K562 (cell line): ENCODE results near the gene GOPC. TPM values are rescaled to one million over a fixed set of nuclear protein-coding genes. Genes with fewer than 3 reads are reported as not detected.
A peak's percentile ranks its signal among the peaks of the same experiment; 100 is the strongest.

ENCODE experiments used
- ATAC-seq: fragments of 200-7000 bp; cut with Tn5 transposase; 3 replicates; pipeline ENCODE4 v1.9.1; 2020; ENCODE audit warnings: moderate library complexity
- BruUV-seq: library from RNA; stranded (reverse); fragments of 400-500 nt; replicated peaks from 2 replicates; lab custom pipeline; 2021; lab: Mats Ljungman, UMichigan
- CTCF ChIA-PET: fragments of 300-600 bp; formaldehyde crosslinking; extraction: SDS; loops from one replicate; lab custom pipeline; 2021; ENCODE audit warnings: low intra/inter-chr PET ratio; lab: Yijun Ruan, JAX
- POLR2A ChIA-PET: fragments of 300-600, 350-650 bp; sonication (Branson Sonifier 250); formaldehyde crosslinking; extraction: SDS; loops from one replicate; lab custom pipeline; 2021; ENCODE audit warnings: antibody characterized with exemption, inconsistent platforms; lab: Yijun Ruan, JAX
- DNase-seq, 4 experiments: peaks; one replicate each; pipeline versions ENCODE4 v3.0.0 to v3.0.0-alpha.2; 2011 to 2018; ENCODE audit warnings: low spot score in 3 of 4, mixed read lengths in 3 of 4; ENCODE audit errors: extremely low read depth in 1 of 4
- FAIRE-seq: peaks from 2 replicates; lab custom pipeline; 2011; peaks lifted over from hg19 to GRCh38; lab: Jason Lieb, UNC
- H2AFZ ChIP-seq: 2 replicates; pipeline ENCODE4 v1.6.0; 2011; ENCODE audit warnings: low read depth, low read length, control low read depth, inconsistent platforms
- H3K27ac ChIP-seq: fragments of 200-600 bp; 3 replicates; pipeline ENCODE4 v1.8.0; 2011; ENCODE audit warnings: low read depth, mild to moderate bottlenecking, control low read depth, inconsistent platforms, low read length, moderate library complexity, mixed read lengths; ENCODE audit errors: extremely low read depth
- H3K27me3 ChIP-seq, 2 experiments: fragments of 300-600 bp in 1 of 2; 2 replicates in 1 of 2; 3 replicates in 1 of 2; pipeline versions ENCODE4 v1.6.0 to v1.8.0; 2011; ENCODE audit warnings: inconsistent platforms in 2 of 2, low read length in 2 of 2, mild to moderate bottlenecking in 1 of 2, mixed read lengths in 1 of 2, moderate library complexity in 1 of 2; ENCODE audit not compliant: control insufficient read depth in 2 of 2, insufficient read depth in 2 of 2
- H3K36me3 ChIP-seq: fragments of 300-600 bp; 3 replicates; pipeline ENCODE4 v1.8.0; 2011; ENCODE audit warnings: mild to moderate bottlenecking, low read length, inconsistent platforms; ENCODE audit not compliant: control insufficient read depth, insufficient read depth
- H3K4me1 ChIP-seq, 2 experiments: fragments of 200-600 bp in 1 of 2; replicated peaks in 1 of 2; 2 replicates in 1 of 2; 3 replicates in 1 of 2; pipeline versions ENCODE4 v1.5.1 to v1.8.0; 2011; ENCODE audit warnings: inconsistent platforms in 2 of 2, low read length in 2 of 2, mild to moderate bottlenecking in 1 of 2, mixed read lengths in 1 of 2, moderate library complexity in 1 of 2; ENCODE audit not compliant: control insufficient read depth in 2 of 2, insufficient read depth in 2 of 2
- H3K4me2 ChIP-seq: 2 replicates; pipeline ENCODE4 v1.6.1; 2011; ENCODE audit warnings: low read length, control low read depth, inconsistent platforms, mixed read lengths; ENCODE audit not compliant: insufficient read depth
- H3K4me3 ChIP-seq: fragments of 200-600 bp; sonication (generic), shearing (Covaris generic); 2 replicates; pipeline ENCODE4 v1.5.1; 2016; ENCODE audit warnings: control low read depth, inconsistent platforms
- H3K79me2 ChIP-seq: fragments of 200-600 bp; 3 replicates; pipeline ENCODE4 v1.8.0; 2011; ENCODE audit warnings: low read length, inconsistent platforms; ENCODE audit not compliant: control insufficient read depth, insufficient read depth
- H3K9ac ChIP-seq, 2 experiments: 2 replicates each; pipeline versions ENCODE4 v1.6.0 to v1.6.1; 2011; ENCODE audit warnings: low read depth in 2 of 2, low read length in 2 of 2, control low read depth in 1 of 2, inconsistent platforms in 1 of 2, mild to moderate bottlenecking in 1 of 2, mixed read lengths in 1 of 2; ENCODE audit not compliant: insufficient read depth in 1 of 2
- H3K9me1 ChIP-seq: one replicate; pipeline ENCODE4 v1.6.0; 2011; ENCODE audit warnings: inconsistent platforms, mild to moderate bottlenecking, low read length, moderate library complexity; ENCODE audit not compliant: control insufficient read depth, insufficient read depth
- H3K9me3 ChIP-seq: replicated peaks from 2 replicates; pipeline ENCODE4 v1.5.1; 2011; ENCODE audit warnings: low read depth, low read length, inconsistent platforms; ENCODE audit not compliant: control insufficient read depth, insufficient read depth
- H4K20me1 ChIP-seq: replicated peaks from 2 replicates; pipeline ENCODE4 v1.6.1; 2011; ENCODE audit warnings: low read length, inconsistent platforms, mixed read lengths; ENCODE audit not compliant: control insufficient read depth, insufficient read depth
- CREM ChIP-seq: IDR thresholded peaks from 2 replicates; pipeline ENCODE4 v1.6.1; 2014; ENCODE audit warnings: antibody characterized with exemption, low read depth
- DACH1 ChIP-seq: fragments of 450-650 bp; IDR thresholded peaks from 2 replicates; pipeline ENCODE4 v1.6.1; 2018; ENCODE audit not compliant: partially characterized antibody
- FOSL1 ChIP-seq: fragments of 200-800 bp; sonication (Bioruptor generic); conservative IDR thresholded peaks from 2 replicates; pipeline ENCODE4 v1.6.1; 2016; ENCODE audit warnings: missing genetic modification characterization, missing compliant biosample characterization
- HMG20B ChIP-seq: fragments of 250-450 bp; sonication (Bioruptor Pico); IDR thresholded peaks from 2 replicates; pipeline ENCODE4 v1.5.0; 2021; ENCODE audit warnings: mild to moderate bottlenecking
- KDM1A ChIP-seq, 2 experiments: fragments of 450-650 bp; IDR thresholded peaks; 2 replicates each; pipeline ENCODE4 v1.6.1; 2016; ENCODE audit warnings: mild to moderate bottlenecking in 2 of 2
- LEF1 ChIP-seq: fragments of 450-650 bp; IDR thresholded peaks from 2 replicates; pipeline ENCODE4 v1.6.1; 2016; ENCODE audit warnings: mild to moderate bottlenecking
- RBM15 ChIP-seq: fragments of 200-400 bp; formaldehyde crosslinking; IDR thresholded peaks from 2 replicates; pipeline ENCODE4 v1.6.1; 2018; ENCODE audit warnings: mild to moderate bottlenecking, low read length, moderate library complexity; ENCODE audit not compliant: insufficient read depth
- RBM39 ChIP-seq: fragments of 200-400 bp; formaldehyde crosslinking; optimal IDR thresholded peaks from 2 replicates; pipeline ENCODE3; 2018; ENCODE audit warnings: low read depth, low read length
- SMAD3 ChIP-seq: fragments of 450-650 bp; formaldehyde crosslinking; conservative IDR thresholded peaks from 2 replicates; pipeline ENCODE4 v1.4.0; 2020; ENCODE audit warnings: mild to moderate bottlenecking
- ZBED1 ChIP-seq: IDR thresholded peaks from 2 replicates; pipeline ENCODE4 v1.6.1; 2014
- ZNF184 ChIP-seq: sonication (generic); formaldehyde crosslinking; IDR thresholded peaks from 2 replicates; pipeline ENCODE4 v1.5.0; 2020; ENCODE audit warnings: missing genetic modification reagents
- ZNF212 ChIP-seq: fragments of 450-650 bp; formaldehyde crosslinking; IDR thresholded peaks from 2 replicates; pipeline ENCODE4 v1.4.0; 2020; ENCODE audit warnings: mild to moderate bottlenecking
- ZNF277 ChIP-seq: fragments of 250-450 bp; sonication (Bioruptor Pico); IDR thresholded peaks from 2 replicates; pipeline ENCODE4 v1.8.0; 2022; ENCODE audit warnings: inconsistent platforms, mild to moderate bottlenecking, moderate library complexity, borderline replicate concordance
- ZNF41 ChIP-seq: fragments of 250-450 bp; sonication (Bioruptor Pico); conservative IDR thresholded peaks from 2 replicates; pipeline ENCODE4 v1.4.0; 2020; ENCODE audit warnings: mild to moderate bottlenecking
- ZNF589 ChIP-seq: fragments of 200-800 bp; sonication (Bioruptor generic); IDR thresholded peaks from 2 replicates; pipeline ENCODE4 v1.6.1; 2016; ENCODE audit warnings: low read depth, missing genetic modification characterization, missing compliant biosample characterization
- WGBS: fragments of 100-300 bp; shearing (Covaris generic); methylation state at CpG from one replicate; pipeline ENCODE4 v1.1.6; 2016; ENCODE audit warnings: low coverage, mixed read lengths; ENCODE audit not compliant: insufficient coverage; ENCODE audit errors: missing lambda C conversion rate; 5-methylcytosine and 5-hydroxymethylcytosine counted together
- in situ Hi-C: fragments of 300-500 bp; cut with MboI; formaldehyde crosslinking; loops from 4 replicates; pipeline ENCODE4 v1.15.0; 2018; ENCODE audit warnings: inconsistent platforms, mixed read lengths
- intact Hi-C: fragments of 100-400 bp; cut with micrococcal nuclease; formaldehyde crosslinking; loops from 2 replicates; pipeline ENCODE4 v1.14.2; 2022
- polyA plus RNA-seq, 8 experiments: library from polyadenylated mRNA; depleted of rRNA in 4 of 8; stranded (reverse) in 5 of 8; unstranded in 3 of 8; fragments of >200 nt; fragmentation: Nextera tagmentation in 2 of 8; fragmentation: Illumina TruSeq in 1 of 8; extraction: Ambion mirVana in 2 of 8; extraction: Trizol in 1 of 8; gene quantifications; 2 replicates each; pipeline versions ENCODE4 v1.2.1 to v1.2.3, GENCODE V29; 2011 to 2014; ENCODE audit warnings: inconsistent platforms in 1 of 8, missing spikeins in 1 of 8
- total RNA-seq, 7 experiments: library from RNA; depleted of rRNA in 6 of 7; stranded (reverse); fragments of >200 nt in 6 of 7; fragmentation: Illumina TruSeq in 2 of 7; extraction: Trizol in 2 of 7; gene quantifications; 2 replicates each; pipeline versions ENCODE4 v1.2.1 to v1.2.3, GENCODE V29; 2011 to 2021; ENCODE audit warnings: low replicate concordance in 1 of 7
- TF ChIP-seq, protein P1 (sequence below): sonication (generic); IDR thresholded peaks from 2 replicates; pipeline ENCODE4 v1.6.1; 2016

Gene GOPC
- total and polyA plus RNA-seq, 9 of the 15 experiments (the other 6 are each of a cell fraction or from before 2014, with no cell fraction given) = 10.0 to 32.2 (median 25.6) TPM

- peak; percentile 91 for TF ChIP-seq DACH1
- TF ChIP-seq KDM1A (IDR thresholded peaks at IDR 0.05) = no peak
- WGBS = 77% methylated on average over 4 of the region's 4 CpGs
- in situ Hi-C loops = no loop called here
These were observed 28.1 kb downstream of the GOPC start for GRCh38 chr6:117574198-117574597.

GRCh38 chr6:117573006-117573680 lies 29.2 kb downstream of the GOPC start:
- H2AFZ ChIP-seq = no peak overlapping the region
- H3K9ac ChIP-seq = no peak overlapping the region
- no peaks in the 10 kb centered on the region for H4K20me1 ChIP-seq
- H3K9me3 ChIP-seq = no peaks in the 10 kb centered on the region
- no peaks in the 10 kb centered on the region for H3K27me3 ChIP-seq
- peaks cover 83% of the 10 kb centered on the region for H3K36me3 ChIP-seq
- no peak overlapping the region for H3K4me2 ChIP-seq
- no peaks in the 10 kb centered on the region for H3K9me1 ChIP-seq
- H3K4me1 ChIP-seq = no peaks in the 10 kb centered on the region
- BruUV-seq = no TSS peak
- no peak overlapping the region for H3K4me3 ChIP-seq
- ATAC-seq (no peak), DNase-seq (no peak), FAIRE-seq (no peak)
- intact Hi-C loops = no loop called here
- CTCF ChIA-PET = no interaction called here
- WGBS = 91% methylated on average over 5 of the region's 5 CpGs
- POLR2A ChIA-PET = interaction anchor here (0.6 kb wide), 1 partner anchor 10 kb away, joined by 3 read pairs; no protein-coding TSS in a partner anchor
- in situ Hi-C loops = no loop called here
- H3K27ac ChIP-seq = no peak overlapping the region
- no peaks in the 10 kb centered on the region for H3K79me2 ChIP-seq
- TF ChIP-seq ZNF184 (CRISPR knock-in tag) (no peak), ZNF589 (CRISPR knock-in tag) (no peak), ZNF277 (no peak), FOSL1 (no peak), SMAD3 (CRISPR knock-in tag) (no peak), LEF1 (no peak), ZBED1 (no peak), CREM (no peak), ZNF41 (no peak), HMG20B (CRISPR knock-in tag) (no peak), RBM39 (no peak), RBM15 (no peak), ZNF212 (CRISPR knock-in tag) (no peak)
- TF ChIP-seq, protein P1, sequence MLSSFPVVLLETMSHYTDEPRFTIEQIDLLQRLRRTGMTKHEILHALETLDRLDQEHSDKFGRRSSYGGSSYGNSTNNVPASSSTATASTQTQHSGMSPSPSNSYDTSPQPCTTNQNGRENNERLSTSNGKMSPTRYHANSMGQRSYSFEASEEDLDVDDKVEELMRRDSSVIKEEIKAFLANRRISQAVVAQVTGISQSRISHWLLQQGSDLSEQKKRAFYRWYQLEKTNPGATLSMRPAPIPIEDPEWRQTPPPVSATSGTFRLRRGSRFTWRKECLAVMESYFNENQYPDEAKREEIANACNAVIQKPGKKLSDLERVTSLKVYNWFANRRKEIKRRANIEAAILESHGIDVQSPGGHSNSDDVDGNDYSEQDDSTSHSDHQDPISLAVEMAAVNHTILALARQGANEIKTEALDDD = no peak

More at GRCh38 chr6:117574198-117574597, 28.1 kb downstream of the GOPC start:
- Histone ChIP-seq H3K9ac (no peak overlapping the region), H3K27ac (no peak overlapping the region), H2AFZ (no peak overlapping the region), H3K9me3 (no peaks in the 10 kb centered on the region), H3K36me3 (peaks cover 82% of the 10 kb centered on the region), H3K4me2 (no peak overlapping the region), H4K20me1 (no peaks in the 10 kb centered on the region), H3K79me2 (0 out of 3 replicates have a peak, but pooled peaks cover 1% of the 10 kb centered on the region), H3K9me1 (no peaks in the 10 kb centered on the region), H3K27me3 (no peaks in the 10 kb centered on the region), H3K4me3 (no peak overlapping the region), H3K4me1 (no peaks in the 10 kb centered on the region)
- FAIRE-seq (no peak), ATAC-seq (no peak), DNase-seq (no peak)
- ChIA-PET CTCF (no interaction called here), POLR2A (interaction anchor here (0.6 kb wide), 1 partner anchor 11 kb away, joined by 3 read pairs; no protein-coding TSS in a partner anchor)
- BruUV-seq = no TSS peak
- intact Hi-C loops = no loop called here
